SU-DHL-6 (cell line): ENCODE data around the gene ZSCAN18.

Experiments used
- CTCF ChIP-seq: fragments of 200-600 bp; sonication (generic); IDR thresholded peaks from one replicate; pipeline ENCODE4 v1.5.1; 2017; ENCODE audit warnings: antibody characterized with exemption, mild to moderate bottlenecking, low read length, moderate library complexity; ENCODE audit not compliant: insufficient read depth, poor library complexity, severe bottlenecking
- EZH2phosphoT487 ChIP-seq: fragments of 200-600 bp; sonication (generic), shearing (Covaris generic); conservative IDR thresholded peaks from 2 replicates; pipeline ENCODE4 v1.6.1; 2018; ENCODE audit warnings: mild to moderate bottlenecking, antibody characterized with exemption, low read length, moderate library complexity, mixed read lengths

- TF ChIP-seq CTCF (no peak), EZH2phosphoT487 (no peak)
These were observed 42.8 kb downstream of the ZSCAN18 start for GRCh38 chr19:58054901-58055874.
